Stimulated activated naive CD8-positive, alpha-beta T cell treated with anti-CD3 and anti-CD28 coated beads, Interleukin-15, amount 100 ng/mL, for 72 hours (primary cell): ENCODE measurements around the gene GRAMD4.
A peak's percentile ranks its signal among the peaks of the same experiment; 100 is the strongest.

Source experiments
- ATAC-seq: fragments of 150-1000 bp; cut with Tn5 transposase; 2 replicates; pipeline ENCODE4 v1.10.0; 2021; ENCODE audit warnings: mild to moderate bottlenecking, moderate library complexity
- DNase-seq, 2 donors: peaks; one replicate each; pipeline ENCODE4 v3.0.0; 2021 to 2022
- H3K27ac Mint-ChIP-seq, 2 donors: one replicate each; pipeline ENCODE4 v1.8.0; 2022; ENCODE audit warnings: mild to moderate bottlenecking in 2 of 2, mixed read lengths in 2 of 2, moderate library complexity in 2 of 2
- H3K27me3 Mint-ChIP-seq: one replicate; pipeline ENCODE4 v1.8.0; 2022; ENCODE audit warnings: mixed read lengths
- H3K4me1 Mint-ChIP-seq: one replicate; pipeline ENCODE4 v1.8.0; 2022; ENCODE audit warnings: mild to moderate bottlenecking, mixed read lengths
- H3K4me3 Mint-ChIP-seq, 2 donors: one replicate each; pipeline ENCODE4 v1.8.0; 2022; ENCODE audit warnings: mild to moderate bottlenecking in 2 of 2, mixed read lengths in 2 of 2, moderate library complexity in 1 of 2
- H3K9me3 Mint-ChIP-seq, 2 donors: one replicate each; pipeline ENCODE4 v1.8.0; 2022; ENCODE audit warnings: mixed read lengths in 2 of 2

Gene GRAMD4

DNA sequence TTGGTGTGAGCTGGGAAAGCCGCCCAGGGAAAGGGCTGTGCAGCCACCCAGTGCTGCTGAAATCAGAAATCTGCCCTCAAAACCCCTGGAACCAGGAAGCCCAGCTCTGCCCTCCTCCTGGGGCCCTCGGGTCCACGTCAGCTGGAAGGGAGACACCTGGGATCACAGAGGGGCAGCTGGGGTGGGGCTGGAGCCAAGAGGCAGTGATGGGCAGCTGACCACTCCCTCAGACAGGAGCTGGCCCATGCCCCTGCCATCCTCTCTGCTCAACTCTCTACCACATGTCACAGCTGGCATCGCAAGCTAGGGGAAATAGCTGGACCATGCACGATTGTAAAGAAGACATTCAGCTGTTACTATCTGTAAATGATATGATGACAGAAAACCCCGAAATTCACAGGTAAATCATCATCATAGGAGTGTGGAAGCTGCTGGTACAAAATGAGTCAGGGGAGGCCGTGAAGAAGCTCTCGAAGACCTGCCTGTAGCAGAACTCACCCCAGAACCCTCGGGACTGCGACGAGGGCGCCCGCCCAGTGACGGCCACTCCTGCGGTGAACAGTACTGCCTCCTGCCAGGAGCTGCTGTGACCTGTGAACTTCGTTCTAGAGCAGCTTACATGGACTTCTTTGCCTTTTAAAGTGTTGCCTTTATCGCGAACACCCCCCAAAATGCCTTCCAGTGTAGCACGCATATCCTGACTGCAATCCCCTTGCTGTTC lies 62.0 kb downstream of the GRAMD4 start:
- Mint-ChIP-seq H3K4me1 (peaks cover 47% of the 10 kb centered on the region), H3K27ac (no peak overlapping the region), H3K27me3 (no peaks in the 10 kb centered on the region), H3K9me3 (no peaks in the 10 kb centered on the region), H3K4me3 (no peak overlapping the region)
- DNase-seq (no peak), ATAC-seq (no peak)

DNA sequence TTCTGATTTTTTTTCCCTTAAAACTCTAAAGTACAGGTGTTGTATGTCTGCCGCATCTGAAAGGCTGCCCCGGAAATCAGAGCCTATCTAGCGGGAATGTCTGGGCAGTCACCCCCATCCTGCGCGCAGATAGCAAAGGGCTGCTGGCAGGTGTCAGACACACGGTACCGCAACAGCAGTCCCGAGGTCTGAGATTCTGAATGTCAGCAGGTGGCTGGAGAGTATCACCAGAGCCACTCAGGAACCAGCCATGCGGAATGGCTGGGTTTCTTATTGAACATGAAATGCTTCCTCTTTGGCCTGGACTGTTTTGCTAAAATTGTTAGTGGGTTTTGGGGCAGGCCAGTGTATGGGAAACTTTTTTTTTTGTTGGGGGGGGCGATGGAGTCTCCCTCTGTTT lies 64.5 kb downstream of the GRAMD4 start:
- Mint-ChIP-seq H3K4me1 (peaks cover 32% of the 10 kb centered on the region), H3K4me3 (no peak overlapping the region), H3K27ac (no peak overlapping the region), H3K27me3 (no peaks in the 10 kb centered on the region), H3K9me3 (no peaks in the 10 kb centered on the region)
- ATAC-seq (no peak), DNase-seq (no peak)

DNA sequence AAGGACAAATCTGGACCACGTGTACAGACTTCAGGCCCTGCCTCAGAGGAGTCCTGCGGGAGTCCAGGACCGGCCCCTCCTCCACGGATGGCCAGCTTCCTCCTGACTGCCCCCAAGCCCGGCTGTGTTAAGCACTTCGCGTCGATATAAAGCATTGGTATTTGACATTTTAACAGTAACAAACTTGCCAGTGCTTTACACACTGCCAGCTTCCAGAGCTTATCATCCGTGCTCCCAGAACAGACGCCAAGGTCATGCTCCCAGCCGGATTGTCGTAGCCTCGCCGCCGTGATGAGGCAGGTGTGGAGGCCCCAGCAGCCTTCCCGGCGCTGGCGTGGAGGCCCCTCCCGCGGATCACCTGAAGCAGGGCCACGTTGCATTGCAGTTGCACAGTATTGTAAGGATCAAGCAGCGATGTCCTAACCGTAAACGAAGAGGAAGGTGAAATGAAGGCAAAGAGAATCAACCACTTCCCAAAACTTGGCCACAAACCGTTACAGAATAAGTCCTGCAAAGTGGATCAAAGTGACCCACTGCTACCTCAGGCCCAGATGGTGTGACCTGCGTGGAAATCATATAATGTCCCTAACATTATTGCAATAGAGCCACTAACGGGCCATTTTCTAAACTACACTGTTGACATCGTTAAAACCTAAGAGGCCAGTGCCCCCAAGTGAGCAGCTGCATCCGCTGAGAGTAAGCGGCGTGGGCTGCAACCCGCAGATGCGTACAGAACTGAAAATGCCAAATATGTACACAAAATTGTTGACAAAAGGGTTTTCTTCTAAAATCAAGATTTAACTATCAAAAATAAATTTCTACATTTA lies 66.2 kb downstream of the GRAMD4 start:
- Mint-ChIP-seq H3K9me3 (no peaks in the 10 kb centered on the region), H3K4me3 (no peak overlapping the region), H3K27ac (no peak overlapping the region), H3K4me1 (peaks cover 32% of the 10 kb centered on the region), H3K27me3 (no peaks in the 10 kb centered on the region)
- ATAC-seq (no peak), DNase-seq (no peak)

DNA sequence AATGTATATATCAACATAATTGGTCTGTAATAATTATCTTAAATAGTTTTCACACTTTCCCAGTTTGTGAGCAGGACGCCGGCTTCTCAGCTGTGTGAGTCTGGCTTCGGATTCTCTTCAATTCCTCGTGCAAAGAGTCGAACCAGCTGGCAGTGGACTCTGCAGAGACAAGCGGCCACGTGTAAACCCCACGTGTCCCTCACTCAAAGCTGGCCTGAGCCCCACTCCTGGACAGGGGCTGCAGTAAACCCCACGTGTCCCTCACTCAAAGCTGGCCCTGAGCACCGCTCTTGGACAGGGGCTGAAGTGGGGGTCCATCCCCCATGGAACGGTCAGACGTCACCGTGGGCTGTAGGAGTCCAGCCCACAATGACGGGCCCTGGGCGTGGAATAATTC lies 66.9 kb downstream of the GRAMD4 start:
- no peak overlapping the region for H3K4me3 Mint-ChIP-seq
- no peak overlapping the region for H3K27ac Mint-ChIP-seq
- no peaks in the 10 kb centered on the region for H3K27me3 Mint-ChIP-seq
- no peaks in the 10 kb centered on the region for H3K9me3 Mint-ChIP-seq
- DNase-seq (no peak), ATAC-seq (no peak)
- H3K4me1 Mint-ChIP-seq, result peaks cover 32% of the 10 kb centered on the region

DNA sequence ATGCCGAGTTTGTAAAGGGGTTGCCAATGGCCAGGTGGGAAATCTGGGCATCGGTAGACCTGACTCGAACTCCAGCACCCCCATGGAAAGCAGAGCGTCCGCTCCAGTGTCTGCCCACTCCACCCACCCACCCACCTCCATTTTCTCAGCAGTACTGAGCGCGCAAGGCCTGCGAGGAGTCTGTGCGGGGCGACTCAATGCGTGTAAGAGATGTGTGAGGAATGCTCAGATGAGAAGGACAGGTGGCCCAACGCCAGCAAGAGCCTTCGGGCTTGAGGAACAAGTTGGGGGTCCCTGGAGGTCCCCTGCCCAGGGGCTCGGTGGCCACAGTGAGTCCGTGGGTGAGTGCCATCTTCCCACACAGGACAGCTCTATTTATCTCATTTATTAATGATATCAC lies 67.3 kb downstream of the GRAMD4 start:
- Mint-ChIP-seq H3K9me3 (no peaks in the 10 kb centered on the region), H3K27me3 (no peaks in the 10 kb centered on the region), H3K4me1 (peaks cover 32% of the 10 kb centered on the region), H3K27ac (no peak overlapping the region), H3K4me3 (no peak overlapping the region)
- ATAC-seq (no peak), DNase-seq (no peak)

DNA sequence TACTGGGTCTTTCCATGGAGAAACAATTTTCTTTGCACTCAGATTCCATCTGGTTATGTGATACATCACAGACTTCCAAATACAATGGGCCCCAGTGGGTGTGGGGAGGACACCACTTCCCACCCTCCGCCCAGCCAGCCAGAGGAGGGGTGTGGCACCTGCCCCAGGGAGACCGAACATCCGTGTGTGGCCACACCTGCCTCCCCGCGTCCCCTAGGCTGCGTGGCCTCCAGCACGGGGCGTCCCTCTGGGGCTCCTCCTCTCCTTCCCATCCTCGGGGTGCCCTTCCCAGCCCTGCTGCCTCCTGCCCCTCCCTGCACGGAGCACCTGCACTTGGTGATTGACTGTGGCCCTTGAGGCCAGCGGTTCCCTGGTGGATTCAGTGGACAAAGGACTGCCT lies 68.8 kb downstream of the GRAMD4 start:
- Mint-ChIP-seq H3K4me3 (no peak overlapping the region), H3K9me3 (no peaks in the 10 kb centered on the region), H3K4me1 (peaks cover 30% of the 10 kb centered on the region), H3K27ac (peak overlapping the region in 1 of 2 donors; percentile 84), H3K27me3 (no peaks in the 10 kb centered on the region)
- ATAC-seq (peak; percentile 40), DNase-seq (no peak)

DNA sequence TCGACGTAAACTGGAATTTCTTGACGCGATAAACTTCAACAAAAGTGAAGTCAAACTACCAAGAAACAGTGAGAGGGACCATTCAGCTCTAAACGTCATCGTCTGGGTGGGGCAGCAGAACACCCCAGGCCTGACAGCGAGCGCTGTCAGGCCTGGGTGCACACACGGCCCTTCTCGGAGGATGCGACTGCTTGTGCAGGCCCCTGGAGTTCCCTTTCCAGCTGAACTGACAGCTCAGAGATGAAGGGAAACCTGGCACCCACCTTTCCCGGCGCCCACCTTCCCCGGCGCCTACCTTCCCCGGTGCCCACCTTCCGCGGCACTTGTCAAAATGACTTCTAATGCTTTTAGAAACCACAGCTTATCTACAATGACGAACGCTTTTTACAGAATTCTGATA lies 70.0 kb downstream of the GRAMD4 start:
- ATAC-seq, result no peak
- Mint-ChIP-seq H3K27me3 (no peaks in the 10 kb centered on the region), H3K27ac (peak overlapping the region in 1 of 2 donors; percentile 27)

DNA sequence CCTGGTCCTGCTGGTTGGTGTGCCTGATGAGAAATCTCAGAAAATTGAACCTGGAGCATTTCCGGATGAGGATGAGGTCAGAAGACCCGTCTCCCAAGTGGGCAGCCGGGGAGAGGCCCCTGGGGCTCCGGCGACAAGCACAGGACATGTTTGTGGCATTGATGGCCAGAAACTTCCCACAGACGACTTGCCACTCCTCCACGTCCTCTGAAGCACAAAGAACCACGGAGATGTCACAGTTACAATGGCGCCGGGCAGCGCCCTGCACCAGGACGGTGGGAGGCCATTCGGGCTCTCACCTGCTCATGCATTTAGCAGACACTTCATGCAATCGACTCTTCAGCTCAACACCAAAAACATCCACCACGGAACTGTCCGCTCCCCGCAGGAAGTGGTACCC lies 71.4 kb downstream of the GRAMD4 start:
- H3K4me1 Mint-ChIP-seq, result peaks cover 5% of the 10 kb centered on the region
- no peak for ATAC-seq

More for the DNA sequence above, 70.0 kb downstream of the GRAMD4 start:
- no peak for DNase-seq
- peaks cover 19% of the 10 kb centered on the region for H3K4me1 Mint-ChIP-seq
- H3K4me3 Mint-ChIP-seq, result no peak overlapping the region
- no peaks in the 10 kb centered on the region for H3K9me3 Mint-ChIP-seq

DNA sequence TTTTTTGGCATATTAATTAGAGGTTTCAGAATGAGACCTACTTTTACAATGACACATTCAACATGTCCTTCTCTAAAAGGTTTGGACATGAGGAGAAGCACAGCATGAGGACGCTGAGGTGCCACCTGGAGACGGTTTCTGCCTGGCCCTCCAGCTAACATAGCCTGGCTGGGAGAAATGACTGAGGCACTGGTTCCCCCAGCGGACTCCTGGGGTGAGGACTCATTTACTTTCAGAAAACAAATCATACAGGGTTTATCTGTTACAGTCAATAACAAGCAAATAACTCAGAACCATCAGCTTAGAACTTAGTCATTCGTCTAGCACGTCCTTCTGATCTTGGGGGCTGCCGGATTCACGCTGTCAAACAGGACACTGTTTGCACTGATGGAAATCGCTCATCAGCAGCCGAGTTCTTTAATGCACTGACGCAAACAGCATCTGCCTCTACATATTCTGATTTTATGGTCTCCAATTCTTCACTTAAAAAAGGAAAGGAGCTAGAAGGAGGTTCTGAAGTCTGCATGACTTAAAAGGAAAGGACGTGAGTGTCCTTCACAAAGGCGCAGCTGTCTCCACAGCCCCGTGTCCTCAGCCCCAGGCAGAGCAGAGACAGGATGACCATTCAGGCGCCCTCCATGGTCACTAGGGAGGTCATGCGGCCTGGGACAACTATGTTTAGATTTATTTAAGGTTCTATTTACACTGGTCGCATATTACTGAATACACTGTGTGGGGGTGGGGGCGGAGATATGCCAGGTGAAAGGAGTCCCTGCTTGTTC lies 73.6 kb downstream of the GRAMD4 start:
- H3K9me3 Mint-ChIP-seq, result no peaks in the 10 kb centered on the region
- H3K4me3 Mint-ChIP-seq, result no peak overlapping the region
- no peaks in the 10 kb centered on the region for H3K4me1 Mint-ChIP-seq
- no peak for DNase-seq
- no peak for ATAC-seq
- no peaks in the 10 kb centered on the region for H3K27me3 Mint-ChIP-seq
- H3K27ac Mint-ChIP-seq, result peak overlapping the region; percentile 19 to 67

More for the DNA sequence above, 71.4 kb downstream of the GRAMD4 start:
- Mint-ChIP-seq H3K27ac (peak overlapping the region; percentile 19 to 76), H3K9me3 (no peaks in the 10 kb centered on the region), H3K27me3 (no peaks in the 10 kb centered on the region), H3K4me3 (no peak overlapping the region)
- DNase-seq, result no peak

DNA sequence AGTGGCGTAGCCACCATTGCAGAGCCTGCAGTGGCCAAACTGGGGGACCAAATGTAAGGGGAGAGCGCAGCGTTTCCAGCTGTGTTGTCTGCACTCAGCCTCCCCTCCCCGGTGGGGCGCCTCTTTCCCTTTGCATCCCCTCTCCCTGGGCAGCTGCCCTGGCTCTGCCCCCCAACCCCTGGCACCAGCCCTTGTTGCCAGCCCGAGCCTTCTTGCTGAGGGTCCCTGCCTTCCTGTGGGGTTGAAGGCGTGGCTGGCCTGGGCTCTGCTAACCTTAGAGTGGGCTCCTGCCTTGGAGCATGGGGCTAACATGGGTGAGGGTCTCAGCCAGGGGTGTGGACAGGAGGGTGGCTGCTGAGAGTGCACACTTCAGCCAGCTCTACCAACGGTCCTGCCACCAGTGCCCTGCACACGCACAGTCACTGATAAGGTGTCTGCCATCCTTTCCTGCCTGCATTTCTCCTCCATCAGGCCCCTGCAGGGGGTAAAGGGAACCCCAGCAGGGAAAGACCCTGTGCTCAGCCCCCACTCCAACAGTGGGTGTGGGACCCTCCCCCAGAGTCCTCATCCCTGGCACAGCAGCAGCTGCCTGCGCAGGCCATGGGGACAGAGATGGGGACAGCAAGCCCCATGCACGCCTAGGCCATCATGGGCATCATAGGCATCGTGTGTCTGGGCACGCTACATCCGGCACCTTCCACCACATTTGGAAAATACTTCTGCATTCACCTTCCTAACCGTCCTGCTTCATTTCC lies 74.4 kb downstream of the GRAMD4 start:
- H3K4me3 Mint-ChIP-seq, result no peak overlapping the region
- H3K27ac Mint-ChIP-seq, result peak overlapping the region in 1 of 2 donors; percentile 79
- no peak for ATAC-seq
- H3K4me1 Mint-ChIP-seq, result no peaks in the 10 kb centered on the region
- H3K9me3 Mint-ChIP-seq, result no peaks in the 10 kb centered on the region
- H3K27me3 Mint-ChIP-seq, result no peaks in the 10 kb centered on the region
- DNase-seq, result no peak

DNA sequence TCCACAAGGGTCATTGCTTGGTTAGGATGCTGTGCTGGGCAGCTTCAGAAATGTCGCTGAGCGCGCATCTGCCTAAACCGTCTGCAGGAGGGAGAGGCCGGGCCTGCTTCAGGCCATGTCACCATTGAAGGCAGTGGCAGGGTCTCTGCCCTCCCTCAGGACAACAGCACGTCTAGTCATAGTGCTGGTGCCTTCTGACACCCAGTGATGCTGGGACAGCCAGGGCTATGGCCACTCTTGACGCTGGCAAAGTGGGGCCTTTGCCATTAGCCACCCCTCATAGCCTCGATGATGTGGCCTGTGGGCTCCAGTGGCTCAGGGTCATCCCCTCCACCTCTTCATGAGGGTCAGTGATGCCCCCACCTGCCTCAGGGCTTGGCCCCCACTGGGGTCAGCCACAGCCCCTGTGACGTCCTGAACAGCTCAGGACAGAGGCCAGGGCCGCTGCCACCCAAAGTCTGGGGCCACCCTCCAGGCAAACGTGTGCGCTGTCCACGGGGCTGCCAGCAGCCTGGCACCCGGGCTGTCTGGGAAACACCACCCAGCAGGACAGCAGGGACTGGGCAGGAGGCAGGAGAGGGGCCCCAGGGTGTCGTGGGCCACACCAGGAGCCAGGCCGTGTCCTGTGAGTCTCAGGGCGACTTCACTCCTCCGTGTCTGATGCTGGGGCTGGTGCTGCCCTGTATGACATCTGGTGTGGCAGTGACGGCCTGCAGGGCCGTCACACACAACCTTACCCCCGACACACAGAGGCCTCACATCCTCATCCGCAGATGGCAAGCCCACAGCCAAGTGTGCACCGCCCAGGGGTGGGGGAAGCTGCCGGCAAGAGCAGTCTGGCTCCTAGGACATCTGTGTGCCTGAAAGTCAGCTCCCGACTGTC lies 75.4 kb downstream of the GRAMD4 start:
- no peaks in the 10 kb centered on the region for H3K4me1 Mint-ChIP-seq

DNA sequence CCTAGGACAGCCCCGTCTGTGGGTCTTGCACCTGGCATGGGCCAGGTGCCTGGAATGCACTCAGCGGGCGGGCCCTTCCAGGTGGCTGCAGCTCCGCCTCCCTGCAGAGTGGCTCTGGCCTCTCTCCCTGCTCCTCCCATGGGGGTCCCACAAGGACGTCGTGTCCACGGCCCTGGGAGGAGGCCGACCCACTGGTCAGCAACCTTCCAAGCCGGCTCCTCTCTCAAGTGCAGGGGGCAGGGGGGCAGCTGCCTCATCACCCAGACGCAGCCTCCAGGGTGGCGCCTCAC lies 76.0 kb downstream of the GRAMD4 start:
- H3K4me3 Mint-ChIP-seq, result no peak overlapping the region
- peak overlapping the region in 1 of 2 donors; percentile 40 for H3K27ac Mint-ChIP-seq
- H3K4me1 Mint-ChIP-seq, result no peaks in the 10 kb centered on the region
- H3K27me3 Mint-ChIP-seq, result no peaks in the 10 kb centered on the region
- no peaks in the 10 kb centered on the region for H3K9me3 Mint-ChIP-seq
- ATAC-seq (no peak), DNase-seq (no peak)

More for the DNA sequence above, 75.4 kb downstream of the GRAMD4 start:
- no peak for DNase-seq
- no peaks in the 10 kb centered on the region for H3K27me3 Mint-ChIP-seq
- peak overlapping the region in 1 of 2 donors; percentile 42 for H3K27ac Mint-ChIP-seq
- peak; percentile 28 for ATAC-seq
- no peak overlapping the region for H3K4me3 Mint-ChIP-seq
- H3K9me3 Mint-ChIP-seq, result no peaks in the 10 kb centered on the region

DNA sequence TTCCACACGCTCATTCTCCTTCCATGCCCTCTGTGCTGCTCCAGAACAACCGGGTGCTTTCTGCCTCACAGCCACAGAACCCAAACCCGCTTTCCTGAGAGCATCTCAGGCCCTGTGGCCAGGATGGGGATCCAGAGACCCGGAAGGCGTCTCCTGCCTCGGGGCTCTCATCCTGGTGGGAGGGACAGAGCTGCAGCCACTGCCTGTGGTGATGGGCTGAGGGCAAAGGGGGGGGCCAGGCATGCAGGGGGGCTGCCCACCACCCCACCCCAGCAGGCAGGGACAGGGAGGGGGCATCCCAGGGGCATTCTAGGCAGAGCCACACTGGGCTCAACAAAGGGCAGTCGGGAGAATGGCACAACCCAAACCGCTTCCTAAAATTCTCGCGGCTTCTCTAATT lies 76.4 kb downstream of the GRAMD4 start:
- DNase-seq (no peak), ATAC-seq (no peak)
- H3K4me3 Mint-ChIP-seq, result no peak overlapping the region
- H3K4me1 Mint-ChIP-seq, result no peaks in the 10 kb centered on the region
- no peaks in the 10 kb centered on the region for H3K9me3 Mint-ChIP-seq
- H3K27me3 Mint-ChIP-seq, result no peaks in the 10 kb centered on the region
- peak overlapping the region; percentile 40 to 60 for H3K27ac Mint-ChIP-seq

DNA sequence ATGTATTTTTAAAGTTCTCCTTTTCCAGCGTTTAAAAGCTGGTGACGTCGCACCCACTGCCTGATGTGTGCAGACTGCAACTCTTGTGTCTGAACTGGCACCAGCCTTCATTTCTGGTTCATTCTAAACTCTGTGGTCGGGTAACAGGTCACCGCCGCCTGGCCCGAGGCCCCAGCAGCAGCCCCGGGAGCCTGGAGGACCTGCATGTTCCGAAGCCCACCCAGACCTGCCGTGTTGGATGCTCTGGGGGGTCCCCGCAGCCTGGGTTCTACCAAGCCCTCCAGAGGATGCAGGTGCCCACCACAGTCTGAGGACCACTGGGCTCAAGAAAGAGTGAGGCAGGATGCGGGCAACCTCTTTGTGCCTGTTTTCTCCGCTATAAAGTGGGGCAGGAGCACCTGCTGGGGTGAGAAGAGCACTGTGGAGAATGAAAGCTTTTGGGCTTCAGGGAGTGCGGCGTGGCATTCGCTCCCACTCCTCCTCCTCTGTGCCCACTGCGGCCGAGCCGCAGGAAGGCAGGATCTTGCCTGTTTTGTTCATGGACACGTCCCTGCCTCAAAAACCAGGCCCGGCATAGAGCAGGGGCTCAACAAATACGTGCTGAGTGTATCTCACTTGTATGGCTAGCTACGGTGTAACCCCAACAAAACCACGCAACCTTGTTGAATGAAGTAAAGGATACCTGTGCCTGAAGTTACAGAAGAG lies 77.8 kb downstream of the GRAMD4 start:
- ATAC-seq, result no peak
- Mint-ChIP-seq H3K4me1 (no peaks in the 10 kb centered on the region), H3K27ac (peak overlapping the region in 1 of 2 donors; percentile 27), H3K4me3 (no peak overlapping the region), H3K9me3 (no peaks in the 10 kb centered on the region), H3K27me3 (no peaks in the 10 kb centered on the region)
- no peak for DNase-seq
